Mesenchymal stem cell (in vitro differentiated cells and primary cell): ENCODE data around the gene LIMS1.

Source experiments
- DNase-seq: peaks from one replicate; pipeline ENCODE4 v3.0.0-alpha.2; 2013
- H2AFZ ChIP-seq: one replicate; pipeline ENCODE4 v1.6.1; 2013; ENCODE audit warnings: low read depth, mild to moderate bottlenecking, control low read depth, inconsistent platforms, low read length, moderate library complexity
- H2AK5ac ChIP-seq: 2 replicates; pipeline ENCODE4 v1.6.1; 2013; ENCODE audit warnings: low read length, moderate library complexity, mild to moderate bottlenecking, inconsistent platforms; ENCODE audit not compliant: severe bottlenecking
- H2BK120ac ChIP-seq: one replicate; pipeline ENCODE4 v1.6.1; 2013; ENCODE audit warnings: low read depth, mild to moderate bottlenecking, inconsistent platforms, low read length, moderate library complexity
- H2BK12ac ChIP-seq, 2 experiments: one replicate each; pipeline ENCODE4 v1.6.1; 2013; ENCODE audit warnings: inconsistent platforms in 2 of 2, low read length in 2 of 2, mild to moderate bottlenecking in 2 of 2, moderate library complexity in 2 of 2, control low read depth in 1 of 2
- H2BK15ac ChIP-seq: one replicate; pipeline ENCODE4 v1.6.1; 2013; ENCODE audit warnings: mild to moderate bottlenecking, low read depth, inconsistent platforms; ENCODE audit not compliant: poor library complexity, severe bottlenecking
- H2BK5ac ChIP-seq: 2 replicates; pipeline ENCODE4 v1.6.1; 2013; ENCODE audit warnings: low read depth, mild to moderate bottlenecking, low read length, control low read depth, inconsistent platforms; ENCODE audit not compliant: poor library complexity, severe bottlenecking
- H3K14ac ChIP-seq, 2 experiments: one replicate each; pipeline ENCODE4 v1.6.1; 2013; ENCODE audit warnings: inconsistent platforms in 2 of 2, low read length in 2 of 2, control low read depth in 1 of 2, mild to moderate bottlenecking in 1 of 2, moderate library complexity in 1 of 2
- H3K18ac ChIP-seq, 2 experiments: one replicate each; pipeline ENCODE4 v1.6.1; 2013; ENCODE audit warnings: inconsistent platforms in 2 of 2, low read length in 2 of 2, control low read depth in 1 of 2, low read depth in 1 of 2, mild to moderate bottlenecking in 1 of 2
- H3K23ac ChIP-seq, 2 experiments: one replicate each; pipeline ENCODE4 v1.6.1; 2013; ENCODE audit warnings: inconsistent platforms in 2 of 2, low read length in 2 of 2, mild to moderate bottlenecking in 2 of 2, moderate library complexity in 2 of 2, control low read depth in 1 of 2
- H3K27ac ChIP-seq: 2 replicates; pipeline ENCODE4 v1.5.1; 2013; ENCODE audit warnings: mild to moderate bottlenecking, moderate library complexity, low read length, control low read depth, inconsistent platforms; ENCODE audit not compliant: poor library complexity, severe bottlenecking
- H3K27me3 ChIP-seq, 2 experiments: 2 replicates each; pipeline versions ENCODE4 v1.6.1 to v1.7.0; 2013; ENCODE audit warnings: low read length in 2 of 2, mild to moderate bottlenecking in 2 of 2, moderate library complexity in 2 of 2, control low read depth in 1 of 2, inconsistent platforms in 1 of 2; ENCODE audit not compliant: control insufficient read depth in 1 of 2, insufficient read depth in 1 of 2
- H3K36me3 ChIP-seq, 2 experiments: 2 replicates each; pipeline versions ENCODE4 v1.6.1 to v1.7.0; 2013; ENCODE audit warnings: low read length in 2 of 2, control low read depth in 1 of 2, inconsistent platforms in 1 of 2, low read depth in 1 of 2, mild to moderate bottlenecking in 1 of 2; ENCODE audit not compliant: insufficient read depth in 2 of 2, control insufficient read depth in 1 of 2
- H3K4ac ChIP-seq, 2 experiments: one replicate each; pipeline ENCODE4 v1.6.1; 2013; ENCODE audit warnings: inconsistent platforms in 2 of 2, low read length in 2 of 2, mild to moderate bottlenecking in 2 of 2, moderate library complexity in 2 of 2, control low read depth in 1 of 2, low read depth in 1 of 2
- H3K4me1 ChIP-seq: 2 replicates; pipeline ENCODE4 v1.6.1; 2013; ENCODE audit warnings: low read depth, low read length, control low read depth; ENCODE audit not compliant: control insufficient read depth, insufficient read depth
- H3K4me2 ChIP-seq: 2 replicates; pipeline ENCODE4 v1.6.1; 2013; ENCODE audit warnings: low read length, mild to moderate bottlenecking, inconsistent platforms; ENCODE audit not compliant: poor library complexity, severe bottlenecking
- H3K4me3 ChIP-seq, 2 experiments: 2 replicates each; pipeline versions ENCODE4 v1.5.1 to v1.7.0; 2013; ENCODE audit warnings: low read length in 2 of 2, mild to moderate bottlenecking in 2 of 2, control low read depth in 1 of 2, low read depth in 1 of 2; ENCODE audit not compliant: insufficient read depth in 1 of 2
- H3K79me1 ChIP-seq: replicated peaks from 2 replicates; pipeline ENCODE4 v1.6.1; 2013; ENCODE audit warnings: mild to moderate bottlenecking, control low read depth, low read length, inconsistent platforms; ENCODE audit not compliant: poor library complexity, severe bottlenecking
- H3K9ac ChIP-seq: 2 replicates; pipeline ENCODE4 v1.7.0; 2013; ENCODE audit warnings: mild to moderate bottlenecking, low read length, moderate library complexity
- H3K9me3 ChIP-seq: 2 replicates; pipeline ENCODE4 v1.7.0; 2013; ENCODE audit warnings: mild to moderate bottlenecking, low read length; ENCODE audit not compliant: control insufficient read depth
- H4K8ac ChIP-seq: one replicate; pipeline ENCODE4 v1.6.1; 2013; ENCODE audit warnings: inconsistent platforms, mild to moderate bottlenecking, low read length, moderate library complexity
- H4K91ac ChIP-seq: one replicate; pipeline ENCODE4 v1.6.1; 2013; ENCODE audit warnings: mild to moderate bottlenecking, low read length, inconsistent platforms
- WGBS: methylation state at CpG from one replicate; pipeline ENCODE4 v1.1.7; 2013; ENCODE audit warnings: mixed read lengths; 5-methylcytosine and 5-hydroxymethylcytosine counted together

LIMS1 gene

DNA sequence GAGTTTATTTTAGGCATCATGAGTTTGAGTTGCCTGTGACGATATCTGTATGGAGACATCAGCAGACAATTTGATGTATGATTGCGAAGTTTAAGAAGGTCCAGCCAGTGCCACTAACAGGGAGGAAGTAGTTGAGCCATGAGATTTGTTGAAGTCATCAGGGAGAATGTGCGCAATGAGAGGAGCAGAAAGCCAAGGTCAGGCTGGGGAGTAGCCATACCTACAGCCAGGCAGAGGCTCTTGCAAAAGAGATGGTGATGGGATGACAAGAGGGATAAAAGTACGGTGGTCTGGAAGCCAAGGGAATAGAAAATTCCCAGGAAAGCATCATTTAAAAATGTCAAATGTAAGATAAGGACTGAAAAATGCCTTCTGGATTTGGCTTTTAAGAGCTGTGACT lies 51.2 kb downstream of the LIMS1 start:
- Histone ChIP-seq H3K27ac (peak overlapping the region; percentile 98), H3K4me3 (no peak overlapping the region), H3K23ac (peak overlapping the region in 1 of 2 experiments; percentile 94), H3K4me1 (peaks cover 26% of the 10 kb centered on the region), H4K91ac (no peak overlapping the region), H3K27me3 (no peaks in the 10 kb centered on the region), H2BK120ac (no peak overlapping the region), H3K4ac (no peak overlapping the region), H3K4me2 (no peak overlapping the region), H3K9me3 (no peaks in the 10 kb centered on the region), H3K36me3 (no peaks in the 10 kb centered on the region), H2AFZ (no peak overlapping the region), H2BK5ac (no peak overlapping the region), H2BK15ac (no peak overlapping the region), H3K18ac (peak overlapping the region in 1 of 2 experiments; percentile 80), H2BK12ac (peak overlapping the region; percentile 29 to 39), H2AK5ac (peak overlapping the region; percentile 63), H3K79me1 (no peaks in the 10 kb centered on the region), H4K8ac (peak overlapping the region; percentile 19), H3K14ac (no peak overlapping the region), H3K9ac (no peak overlapping the region)
- DNase-seq = peak; percentile 66
- 76% methylated on average over 4 of the region's 4 CpGs for WGBS

GRCh38 chr2:108586116-108586515 lies 51.8 kb downstream of the LIMS1 start:
- no peaks in the 10 kb centered on the region for H3K9me3 ChIP-seq
- H3K4ac ChIP-seq = peak overlapping the region in 1 of 2 experiments; percentile 85
- no peak overlapping the region for H2AFZ ChIP-seq
- peak; percentile 60 for DNase-seq
- H3K18ac ChIP-seq = peak overlapping the region in 1 of 2 experiments; percentile 48
- H3K14ac ChIP-seq = no peak overlapping the region
- H2BK12ac ChIP-seq = peak overlapping the region in 1 of 2 experiments; percentile 86
- no peak overlapping the region for H2AK5ac ChIP-seq
- peak overlapping the region; percentile 63 for H3K9ac ChIP-seq
- no peak overlapping the region for H2BK15ac ChIP-seq
- peak overlapping the region in 1 of 2 experiments; percentile 58 for H3K4me3 ChIP-seq
- no peak overlapping the region for H3K4me2 ChIP-seq
- no peak overlapping the region for H4K91ac ChIP-seq
- no peak overlapping the region for H3K23ac ChIP-seq
- H2BK5ac ChIP-seq = no peak overlapping the region
- H4K8ac ChIP-seq = no peak overlapping the region
- peaks cover 25% of the 10 kb centered on the region for H3K4me1 ChIP-seq
- H3K79me1 ChIP-seq = no peaks in the 10 kb centered on the region
- WGBS = 8% methylated on average over 2 of the region's 7 CpGs
- H3K27me3 ChIP-seq = no peaks in the 10 kb centered on the region
- peak overlapping the region; percentile 98 for H3K27ac ChIP-seq
- no peaks in the 10 kb centered on the region for H3K36me3 ChIP-seq
- H2BK120ac ChIP-seq = no peak overlapping the region

DNA sequence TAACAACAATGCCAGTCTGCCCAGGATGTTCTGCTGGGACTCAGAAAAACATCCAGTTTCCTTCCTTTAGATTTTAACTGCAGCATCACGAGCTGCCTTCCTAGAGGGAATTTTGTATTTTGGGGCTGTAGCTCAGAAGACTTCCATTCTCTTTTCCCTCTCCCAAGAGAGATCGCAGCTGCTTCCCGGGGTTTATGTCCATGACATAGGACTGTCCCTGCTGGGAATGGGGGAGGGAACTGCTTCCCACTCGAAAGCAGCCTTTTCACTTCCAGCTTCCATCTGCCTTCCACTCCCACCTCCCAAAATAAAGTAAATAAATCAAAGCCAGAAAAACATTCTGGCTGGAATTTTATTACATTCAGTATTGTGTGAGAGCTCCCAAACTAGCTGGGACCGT lies 52.4 kb downstream of the LIMS1 start:
- 57% methylated on average over 1 of the region's 5 CpGs for WGBS
- peak overlapping the region; percentile 49 for H2BK15ac ChIP-seq
- H3K23ac ChIP-seq = no peak overlapping the region
- H3K36me3 ChIP-seq = no peaks in the 10 kb centered on the region
- peak overlapping the region; percentile 98 for H3K27ac ChIP-seq
- no peak overlapping the region for H2AFZ ChIP-seq
- H3K4me3 ChIP-seq = peak overlapping the region in 1 of 2 experiments; percentile 58
- peak overlapping the region; percentile 56 for H4K91ac ChIP-seq
- peak; percentile 65 for DNase-seq
- H3K9ac ChIP-seq = peak overlapping the region; percentile 63
- H2AK5ac ChIP-seq = peak overlapping the region; percentile 100
- peak overlapping the region; percentile 83 for H4K8ac ChIP-seq
- H3K4me1 ChIP-seq = peaks cover 25% of the 10 kb centered on the region
- H3K4me2 ChIP-seq = no peak overlapping the region
- H2BK120ac ChIP-seq = peak overlapping the region; percentile 1
- H3K14ac ChIP-seq = peak overlapping the region in 1 of 2 experiments; percentile 83
- peak overlapping the region; percentile 90 to 98 for H3K18ac ChIP-seq
- no peaks in the 10 kb centered on the region for H3K79me1 ChIP-seq
- H2BK12ac ChIP-seq = peak overlapping the region; percentile 61 to 86
- H3K4ac ChIP-seq = peak overlapping the region in 1 of 2 experiments; percentile 85
- peak overlapping the region; percentile 93 for H2BK5ac ChIP-seq
- no peaks in the 10 kb centered on the region for H3K9me3 ChIP-seq
- H3K27me3 ChIP-seq = no peaks in the 10 kb centered on the region

DNA sequence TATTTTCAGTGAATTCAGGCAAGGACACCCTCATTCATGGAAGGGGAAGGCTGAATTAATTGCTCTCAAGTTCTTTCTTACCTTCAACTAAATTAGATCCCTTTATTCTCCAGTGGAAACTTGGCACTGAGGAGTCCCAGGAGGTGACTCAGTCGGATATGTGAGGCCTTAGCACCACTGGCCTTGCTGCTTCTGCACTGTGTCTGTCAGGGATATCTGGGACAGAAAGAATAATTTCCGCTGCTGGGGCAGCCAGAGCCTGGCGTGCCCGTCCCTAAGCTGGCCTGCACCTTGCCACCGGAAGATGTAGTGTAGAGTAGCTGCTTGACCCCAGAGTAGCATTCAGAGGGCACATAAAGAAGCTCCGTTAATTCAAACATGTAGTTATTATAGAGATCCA lies 53.4 kb downstream of the LIMS1 start:
- Histone ChIP-seq H3K23ac (no peak overlapping the region), H4K91ac (peak overlapping the region; percentile 88), H3K18ac (peak overlapping the region; percentile 74 to 88), H2BK120ac (no peak overlapping the region), H2AFZ (no peak overlapping the region), H3K27me3 (no peaks in the 10 kb centered on the region), H3K9ac (peak overlapping the region; percentile 63), H3K4me3 (peak overlapping the region in 1 of 2 experiments; percentile 7), H3K4me2 (no peak overlapping the region), H3K79me1 (no peaks in the 10 kb centered on the region), H2BK15ac (no peak overlapping the region), H3K9me3 (no peaks in the 10 kb centered on the region), H2AK5ac (peak overlapping the region; percentile 96), H4K8ac (peak overlapping the region; percentile 73), H3K14ac (peak overlapping the region in 1 of 2 experiments; percentile 64), H3K27ac (peak overlapping the region; percentile 98), H3K4ac (no peak overlapping the region), H2BK12ac (peak overlapping the region in 1 of 2 experiments; percentile 67), H2BK5ac (peak overlapping the region; percentile 91), H3K4me1 (peaks cover 24% of the 10 kb centered on the region), H3K36me3 (no peaks in the 10 kb centered on the region)
- 25% methylated on average over 5 of the region's 6 CpGs for WGBS
- peak; percentile 88 for DNase-seq
